HEK293 (cell line): ENCODE results near the gene SPRED2.

Experiments used
- CTCF ChIA-PET: fragments of 350-600 bp; formaldehyde crosslinking; extraction: SDS; loops from one replicate; lab custom pipeline; 2021; ENCODE audit warnings: antibody characterized with exemption; lab: Yijun Ruan, JAX
- POLR2A ChIA-PET: fragments of 300-600 bp; formaldehyde crosslinking; extraction: SDS; loops from one replicate; lab custom pipeline; 2020; ENCODE audit warnings: antibody characterized with exemption, inconsistent platforms; lab: Yijun Ruan, JAX
- H3K27ac ChIP-seq: fragments of 200-500 bp; sonication (Bioruptor generic); 2 replicates; pipeline ENCODE4 v1.5.1; 2014; ENCODE audit warnings: low read depth, low read length, control low read depth, inconsistent platforms; ENCODE audit errors: extremely low read depth
- H3K36me3 ChIP-seq, 2 experiments: fragments of 200-500 bp in 1 of 2; sonication (Bioruptor generic) in 1 of 2; 1 replicate in 1 of 2; 2 replicates in 1 of 2; pipeline ENCODE4 v1.5.1; 2014 to 2017; ENCODE audit warnings: inconsistent platforms in 2 of 2, low read length in 2 of 2; ENCODE audit not compliant: control insufficient read depth in 2 of 2, insufficient read depth in 1 of 2
- H3K4me1 ChIP-seq: fragments of 200-500 bp; sonication (Bioruptor generic); 2 replicates; pipeline ENCODE4 v1.5.1; 2014; ENCODE audit warnings: mild to moderate bottlenecking, low read length, inconsistent platforms; ENCODE audit not compliant: control insufficient read depth, insufficient read depth
- H3K4me3 ChIP-seq: 2 replicates; pipeline ENCODE4 v1.5.1; 2011; ENCODE audit warnings: low read depth, mild to moderate bottlenecking, control low read depth, low read length, moderate library complexity
- H3K9me3 ChIP-seq: fragments of 200-500 bp; sonication (Bioruptor generic); 2 replicates; pipeline ENCODE4 v1.5.1; 2014; ENCODE audit warnings: low read depth, low read length, inconsistent platforms; ENCODE audit not compliant: control insufficient read depth, insufficient read depth
- OVOL3 ChIP-seq: fragments of 450-650 bp; formaldehyde crosslinking; IDR thresholded peaks from 2 replicates; pipeline ENCODE4 v1.5.1; 2016; ENCODE audit warnings: missing biosample characterization, missing genetic modification characterization
- PBX3 ChIP-seq: sonication (generic); formaldehyde crosslinking; IDR thresholded peaks from 2 replicates; pipeline ENCODE4 v1.8.1; 2022; ENCODE audit warnings: mild to moderate bottlenecking, moderate library complexity, missing genetic modification reagents
- PRDM1 ChIP-seq: fragments of 450-650 bp; formaldehyde crosslinking; IDR thresholded peaks from 2 replicates; pipeline ENCODE4; 2016; ENCODE audit warnings: missing biosample characterization, missing genetic modification characterization
- PRDM6 ChIP-seq: fragments of 450-650 bp; formaldehyde crosslinking; IDR thresholded peaks from 2 replicates; pipeline ENCODE4 v1.5.1; 2017; ENCODE audit warnings: missing biosample characterization, missing genetic modification characterization
- SALL2 ChIP-seq: fragments of 450-650 bp; formaldehyde crosslinking; IDR thresholded peaks from 2 replicates; pipeline ENCODE4 v1.5.0; 2017; ENCODE audit warnings: missing biosample characterization, mild to moderate bottlenecking, missing genetic modification characterization, borderline replicate concordance
- SCRT2 ChIP-seq: fragments of 450-650 bp; formaldehyde crosslinking; IDR thresholded peaks from 2 replicates; pipeline ENCODE4 v1.5.1; 2016; ENCODE audit warnings: missing biosample characterization, missing genetic modification characterization
- ZNF169 ChIP-seq: fragments of 450-650 bp; formaldehyde crosslinking; IDR thresholded peaks from 2 replicates; pipeline ENCODE4 v1.5.1; 2016; ENCODE audit warnings: missing biosample characterization, missing genetic modification characterization
- ZNF23 ChIP-seq: fragments of 450-650 bp; formaldehyde crosslinking; IDR thresholded peaks from 2 replicates; pipeline ENCODE4 v1.5.1; 2016; ENCODE audit warnings: missing biosample characterization, missing genetic modification characterization, borderline replicate concordance
- ZNF311 ChIP-seq: fragments of 450-650 bp; formaldehyde crosslinking; IDR thresholded peaks from 2 replicates; pipeline ENCODE4 v1.5.1; 2017; ENCODE audit warnings: missing biosample characterization, missing genetic modification characterization, borderline replicate concordance
- ZNF335 ChIP-seq: fragments of 450-650 bp; formaldehyde crosslinking; conservative IDR thresholded peaks from 2 replicates; pipeline ENCODE4 v1.5.1; 2016; ENCODE audit warnings: missing biosample characterization, missing genetic modification characterization
- ZNF391 ChIP-seq: fragments of 450-650 bp; formaldehyde crosslinking; IDR thresholded peaks from 2 replicates; pipeline ENCODE4 v1.5.1; 2016; ENCODE audit warnings: low read depth, missing biosample characterization, missing genetic modification characterization, borderline replicate concordance
- ZNF404 ChIP-seq: fragments of 450-650 bp; formaldehyde crosslinking; IDR thresholded peaks from 2 replicates; pipeline ENCODE4 v1.5.1; 2017; ENCODE audit warnings: missing biosample characterization, missing genetic modification characterization
- ZNF510 ChIP-seq: fragments of 450-650 bp; formaldehyde crosslinking; IDR thresholded peaks from 2 replicates; pipeline ENCODE4 v1.5.1; 2018; ENCODE audit warnings: mild to moderate bottlenecking, missing genetic modification characterization, missing biosample characterization; ENCODE audit not compliant: insufficient replicate concordance
- ZNF518A ChIP-seq: fragments of 450-650 bp; formaldehyde crosslinking; conservative IDR thresholded peaks from 2 replicates; pipeline ENCODE4 v1.5.1; 2016; ENCODE audit warnings: low read depth, missing biosample characterization, missing genetic modification characterization
- ZNF548 ChIP-seq: fragments of 450-650 bp; formaldehyde crosslinking; IDR thresholded peaks from 2 replicates; pipeline ENCODE4 v1.5.1; 2016; ENCODE audit warnings: missing biosample characterization, missing genetic modification characterization
- ZNF596 ChIP-seq: fragments of 450-650 bp; IDR thresholded peaks from 2 replicates; pipeline ENCODE4 v1.5.0; 2018; ENCODE audit warnings: missing biosample characterization, mild to moderate bottlenecking, missing genetic modification characterization, moderate library complexity
- ZNF621 ChIP-seq: fragments of 450-650 bp; formaldehyde crosslinking; IDR thresholded peaks from 2 replicates; pipeline ENCODE4 v1.5.1; 2017; ENCODE audit warnings: missing biosample characterization, missing genetic modification characterization
- ZNF677 ChIP-seq: fragments of 450-650 bp; IDR thresholded peaks from 2 replicates; pipeline ENCODE4 v1.5.0; 2018; ENCODE audit warnings: missing biosample characterization, mild to moderate bottlenecking, missing genetic modification characterization, moderate library complexity
- ZNF776 ChIP-seq: fragments of 450-650 bp; formaldehyde crosslinking; IDR thresholded peaks from 2 replicates; pipeline ENCODE4 v1.5.0; 2017; ENCODE audit warnings: missing biosample characterization, missing genetic modification characterization, borderline replicate concordance
- ZSCAN4 ChIP-seq: fragments of 450-650 bp; formaldehyde crosslinking; IDR thresholded peaks from 2 replicates; pipeline ENCODE4 v1.5.1; 2017; ENCODE audit warnings: missing biosample characterization, missing genetic modification characterization
- ZXDB ChIP-seq: fragments of 450-650 bp; formaldehyde crosslinking; IDR thresholded peaks from 2 replicates; pipeline ENCODE4 v1.5.1; 2016; ENCODE audit warnings: missing biosample characterization, missing genetic modification characterization

SPRED2 gene

GRCh38 chr2:65369980-65370379 is 62.4 kb downstream of the SPRED2 start:
- Histone ChIP-seq H3K9me3 (no peaks in the 10 kb centered on the region), H3K27ac (no peak overlapping the region), H3K4me1 (peaks cover 61% of the 10 kb centered on the region), H3K4me3 (no peak overlapping the region), H3K36me3 (no peaks in the 10 kb centered on the region)
- TF ChIP-seq PRDM6 (tag by site-specific recombination) (no peak), ZSCAN4 (no peak), ZNF596 (tag by site-specific recombination) (no peak), PBX3 (CRISPR knock-in tag) (no peak), ZNF311 (tag by site-specific recombination) (no peak), ZNF677 (tag by site-specific recombination) (no peak), ZNF518A (no peak), ZXDB (tag by site-specific recombination) (no peak)
- CTCF ChIA-PET = interaction anchor here (1.5 kb wide), 1 partner anchor 18 kb away, joined by 4 read pairs; no protein-coding TSS in a partner anchor
- POLR2A ChIA-PET = no interaction called here

GRCh38 chr2:65369574-65369973 is 62.8 kb downstream of the SPRED2 start:
- H3K4me1 ChIP-seq = peaks cover 63% of the 10 kb centered on the region
- CTCF ChIA-PET = interaction anchor here (1.5 kb wide), 1 partner anchor 17 kb away, joined by 4 read pairs; no protein-coding TSS in a partner anchor
- H3K9me3 ChIP-seq = no peaks in the 10 kb centered on the region
- no peak overlapping the region for H3K27ac ChIP-seq
- POLR2A ChIA-PET = no interaction called here
- no peaks in the 10 kb centered on the region for H3K36me3 ChIP-seq
- TF ChIP-seq ZXDB (tag by site-specific recombination) (no peak), PRDM1 (no peak), OVOL3 (tag by site-specific recombination) (no peak), ZNF169 (no peak), SALL2 (tag by site-specific recombination) (no peak), SCRT2 (tag by site-specific recombination) (no peak), ZNF776 (tag by site-specific recombination) (no peak), PRDM6 (tag by site-specific recombination) (no peak), ZNF621 (tag by site-specific recombination) (no peak), ZNF335 (tag by site-specific recombination) (no peak), ZNF548 (tag by site-specific recombination) (no peak), ZNF404 (no peak), ZNF391 (tag by site-specific recombination) (no peak), ZNF23 (no peak), ZNF510 (tag by site-specific recombination) (no peak)
- no peak overlapping the region for H3K4me3 ChIP-seq
